Mesenchymal stem cell (in vitro differentiated cells and primary cell): ENCODE data around the gene SMARCD3.

Experiments
- DNase-seq: peaks from one replicate; pipeline ENCODE4 v3.0.0-alpha.2; 2013
- H2AFZ ChIP-seq: one replicate; pipeline ENCODE4 v1.6.1; 2013; ENCODE audit warnings: low read depth, mild to moderate bottlenecking, control low read depth, inconsistent platforms, low read length, moderate library complexity
- H2AK5ac ChIP-seq: 2 replicates; pipeline ENCODE4 v1.6.1; 2013; ENCODE audit warnings: low read length, moderate library complexity, mild to moderate bottlenecking, inconsistent platforms; ENCODE audit not compliant: severe bottlenecking
- H2BK120ac ChIP-seq: one replicate; pipeline ENCODE4 v1.6.1; 2013; ENCODE audit warnings: low read depth, mild to moderate bottlenecking, inconsistent platforms, low read length, moderate library complexity
- H2BK12ac ChIP-seq, 2 experiments: one replicate each; pipeline ENCODE4 v1.6.1; 2013; ENCODE audit warnings: inconsistent platforms in 2 of 2, low read length in 2 of 2, mild to moderate bottlenecking in 2 of 2, moderate library complexity in 2 of 2, control low read depth in 1 of 2
- H2BK15ac ChIP-seq: one replicate; pipeline ENCODE4 v1.6.1; 2013; ENCODE audit warnings: mild to moderate bottlenecking, low read depth, inconsistent platforms; ENCODE audit not compliant: poor library complexity, severe bottlenecking
- H2BK5ac ChIP-seq: 2 replicates; pipeline ENCODE4 v1.6.1; 2013; ENCODE audit warnings: low read depth, mild to moderate bottlenecking, low read length, control low read depth, inconsistent platforms; ENCODE audit not compliant: poor library complexity, severe bottlenecking
- H3K14ac ChIP-seq, 2 experiments: one replicate each; pipeline ENCODE4 v1.6.1; 2013; ENCODE audit warnings: inconsistent platforms in 2 of 2, low read length in 2 of 2, control low read depth in 1 of 2, mild to moderate bottlenecking in 1 of 2, moderate library complexity in 1 of 2
- H3K18ac ChIP-seq, 2 experiments: one replicate each; pipeline ENCODE4 v1.6.1; 2013; ENCODE audit warnings: inconsistent platforms in 2 of 2, low read length in 2 of 2, control low read depth in 1 of 2, low read depth in 1 of 2, mild to moderate bottlenecking in 1 of 2
- H3K23ac ChIP-seq, 2 experiments: one replicate each; pipeline ENCODE4 v1.6.1; 2013; ENCODE audit warnings: inconsistent platforms in 2 of 2, low read length in 2 of 2, mild to moderate bottlenecking in 2 of 2, moderate library complexity in 2 of 2, control low read depth in 1 of 2
- H3K27ac ChIP-seq: 2 replicates; pipeline ENCODE4 v1.5.1; 2013; ENCODE audit warnings: mild to moderate bottlenecking, moderate library complexity, low read length, control low read depth, inconsistent platforms; ENCODE audit not compliant: poor library complexity, severe bottlenecking
- H3K27me3 ChIP-seq, 2 experiments: 2 replicates each; pipeline versions ENCODE4 v1.6.1 to v1.7.0; 2013; ENCODE audit warnings: low read length in 2 of 2, mild to moderate bottlenecking in 2 of 2, moderate library complexity in 2 of 2, control low read depth in 1 of 2, inconsistent platforms in 1 of 2; ENCODE audit not compliant: control insufficient read depth in 1 of 2, insufficient read depth in 1 of 2
- H3K36me3 ChIP-seq, 2 experiments: 2 replicates each; pipeline versions ENCODE4 v1.6.1 to v1.7.0; 2013; ENCODE audit warnings: low read length in 2 of 2, control low read depth in 1 of 2, inconsistent platforms in 1 of 2, low read depth in 1 of 2, mild to moderate bottlenecking in 1 of 2; ENCODE audit not compliant: insufficient read depth in 2 of 2, control insufficient read depth in 1 of 2
- H3K4ac ChIP-seq, 2 experiments: one replicate each; pipeline ENCODE4 v1.6.1; 2013; ENCODE audit warnings: inconsistent platforms in 2 of 2, low read length in 2 of 2, mild to moderate bottlenecking in 2 of 2, moderate library complexity in 2 of 2, control low read depth in 1 of 2, low read depth in 1 of 2
- H3K4me1 ChIP-seq: 2 replicates; pipeline ENCODE4 v1.6.1; 2013; ENCODE audit warnings: low read depth, low read length, control low read depth; ENCODE audit not compliant: control insufficient read depth, insufficient read depth
- H3K4me2 ChIP-seq: 2 replicates; pipeline ENCODE4 v1.6.1; 2013; ENCODE audit warnings: low read length, mild to moderate bottlenecking, inconsistent platforms; ENCODE audit not compliant: poor library complexity, severe bottlenecking
- H3K4me3 ChIP-seq, 2 experiments: 2 replicates each; pipeline versions ENCODE4 v1.5.1 to v1.7.0; 2013; ENCODE audit warnings: low read length in 2 of 2, mild to moderate bottlenecking in 2 of 2, control low read depth in 1 of 2, low read depth in 1 of 2; ENCODE audit not compliant: insufficient read depth in 1 of 2
- H3K79me1 ChIP-seq: replicated peaks from 2 replicates; pipeline ENCODE4 v1.6.1; 2013; ENCODE audit warnings: mild to moderate bottlenecking, control low read depth, low read length, inconsistent platforms; ENCODE audit not compliant: poor library complexity, severe bottlenecking
- H3K9ac ChIP-seq: 2 replicates; pipeline ENCODE4 v1.7.0; 2013; ENCODE audit warnings: mild to moderate bottlenecking, low read length, moderate library complexity
- H3K9me3 ChIP-seq: 2 replicates; pipeline ENCODE4 v1.7.0; 2013; ENCODE audit warnings: mild to moderate bottlenecking, low read length; ENCODE audit not compliant: control insufficient read depth
- H4K8ac ChIP-seq: one replicate; pipeline ENCODE4 v1.6.1; 2013; ENCODE audit warnings: inconsistent platforms, mild to moderate bottlenecking, low read length, moderate library complexity
- H4K91ac ChIP-seq: one replicate; pipeline ENCODE4 v1.6.1; 2013; ENCODE audit warnings: mild to moderate bottlenecking, low read length, inconsistent platforms
- WGBS: methylation state at CpG from one replicate; pipeline ENCODE4 v1.1.7; 2013; ENCODE audit warnings: mixed read lengths; 5-methylcytosine and 5-hydroxymethylcytosine counted together

Gene SMARCD3

GRCh38 chr7:151226875-151227782 lies 21.4 kb downstream of the SMARCD3 start, which contains the start of gene ABCF2:
ABCF2 (minus strand) TSS chr7:151227205; CDS start chr7:151226458, 747 bp downstream.
- Histone ChIP-seq H3K27ac (peak within 1 kb of the TSS; percentile 87), H3K4me2 (peak within 1 kb of the TSS; percentile 83), H3K18ac (peak within 1 kb of the TSS; percentile 67 to 74), H2AK5ac (no peak within 1 kb of the TSS), H3K4me3 (peak within 1 kb of the TSS; percentile 64 to 97), H2BK5ac (no peak within 1 kb of the TSS), H3K27me3 (no peaks in the 10 kb centered on the region), H3K9me3 (no peaks in the 10 kb centered on the region), H2BK120ac (peak within 1 kb of the TSS; percentile 83), H3K4me1 (peaks cover 11% of the 10 kb centered on the region), H2AFZ (peak within 1 kb of the TSS; percentile 74), H2BK15ac (peak within 1 kb of the TSS; percentile 89), H3K79me1 (peaks cover 26% of the 10 kb centered on the region), H3K36me3 (peaks cover 22 to 38% of the 10 kb centered on the region in 2 experiments), H3K23ac (no peak within 1 kb of the TSS), H4K8ac (peak within 1 kb of the TSS; percentile 92), H4K91ac (peak within 1 kb of the TSS; percentile 65), H2BK12ac (no peak within 1 kb of the TSS), H3K14ac (no peak within 1 kb of the TSS), H3K4ac (peak within 1 kb of the TSS in 1 of 2 experiments; percentile 42), H3K9ac (peak within 1 kb of the TSS; percentile 96)
- WGBS, result under 1% methylated on average over 67 of the region's 68 CpGs
- DNase-seq, result peak; percentile 99

- H2BK5ac ChIP-seq, result no peak overlapping the region
- peak overlapping the region; percentile 49 for H2BK15ac ChIP-seq
- H3K27me3 ChIP-seq, result no peaks in the 10 kb centered on the region
- peaks cover 8% of the 10 kb centered on the region for H3K4me1 ChIP-seq
- H3K4me2 ChIP-seq, result peak overlapping the region; percentile 81
- no peak overlapping the region for H2AFZ ChIP-seq
- no peak overlapping the region for H2BK120ac ChIP-seq
- no peak overlapping the region for H2AK5ac ChIP-seq
- H3K9me3 ChIP-seq, result no peaks in the 10 kb centered on the region
- no peak overlapping the region for H4K8ac ChIP-seq
- no peak overlapping the region for H3K23ac ChIP-seq
- peak overlapping the region in 1 of 2 experiments; percentile 24 for H3K4ac ChIP-seq
- peak overlapping the region; percentile 64 to 97 for H3K4me3 ChIP-seq
- peak overlapping the region; percentile 2 to 67 for H3K18ac ChIP-seq
- peak overlapping the region; percentile 96 for H3K9ac ChIP-seq
- DNase-seq, result no peak
- H2BK12ac ChIP-seq, result no peak overlapping the region
- 3% methylated on average over 15 of the region's 15 CpGs for WGBS
- H3K27ac ChIP-seq, result no peak overlapping the region
- peaks cover 24 to 44% of the 10 kb centered on the region in 2 experiments for H3K36me3 ChIP-seq
- no peak overlapping the region for H4K91ac ChIP-seq
- peaks cover 26% of the 10 kb centered on the region for H3K79me1 ChIP-seq
- no peak overlapping the region for H3K14ac ChIP-seq
Measured at GRCh38 chr7:151226560-151226874, 22.0 kb downstream of the SMARCD3 start.

GRCh38 chr7:151225948-151226510 lies 22.5 kb downstream of the SMARCD3 start:
- DNase-seq, result no peak
- H2AFZ ChIP-seq, result no peak overlapping the region
- H2BK120ac ChIP-seq, result no peak overlapping the region
- no peak overlapping the region for H3K18ac ChIP-seq
- peaks cover 8% of the 10 kb centered on the region for H3K4me1 ChIP-seq
- no peaks in the 10 kb centered on the region for H3K9me3 ChIP-seq
- peaks cover 26% of the 10 kb centered on the region for H3K79me1 ChIP-seq
- H3K4me2 ChIP-seq, result peak overlapping the region; percentile 81
- H3K4me3 ChIP-seq, result peak overlapping the region; percentile 64 to 97
- H2BK5ac ChIP-seq, result no peak overlapping the region
- H2AK5ac ChIP-seq, result no peak overlapping the region
- peaks cover 25 to 46% of the 10 kb centered on the region in 2 experiments for H3K36me3 ChIP-seq
- no peak overlapping the region for H2BK15ac ChIP-seq
- no peak overlapping the region for H3K4ac ChIP-seq
- H3K23ac ChIP-seq, result no peak overlapping the region
- no peak overlapping the region for H4K8ac ChIP-seq
- H3K27ac ChIP-seq, result no peak overlapping the region
- H2BK12ac ChIP-seq, result no peak overlapping the region
- no peak overlapping the region for H4K91ac ChIP-seq
- no peak overlapping the region for H3K14ac ChIP-seq
- no peaks in the 10 kb centered on the region for H3K27me3 ChIP-seq
- WGBS, result 65% methylated on average over 8 of the region's 8 CpGs
- H3K9ac ChIP-seq, result peak overlapping the region; percentile 96

- Histone ChIP-seq H4K8ac (no peak overlapping the region), H3K4me1 (peaks cover 8% of the 10 kb centered on the region), H2AK5ac (no peak overlapping the region), H3K36me3 (peaks cover 44 to 65% of the 10 kb centered on the region in 2 experiments), H3K4me2 (no peak overlapping the region), H2AFZ (no peak overlapping the region), H2BK5ac (no peak overlapping the region), H3K18ac (no peak overlapping the region), H2BK120ac (no peak overlapping the region), H2BK15ac (no peak overlapping the region), H4K91ac (no peak overlapping the region), H3K27ac (no peak overlapping the region), H3K14ac (no peak overlapping the region), H3K9ac (no peak overlapping the region), H3K4me3 (no peak overlapping the region), H2BK12ac (no peak overlapping the region), H3K9me3 (no peaks in the 10 kb centered on the region), H3K27me3 (no peaks in the 10 kb centered on the region), H3K23ac (no peak overlapping the region), H3K4ac (no peak overlapping the region), H3K79me1 (peaks cover 35% of the 10 kb centered on the region)
- no peak for DNase-seq
- WGBS, result 96% methylated on average over 14 of the region's 14 CpGs
Measured at GRCh38 chr7:151223728-151224127, 24.8 kb downstream of the SMARCD3 start.
